Activated CD4-positive, alpha-beta T cell treated with anti-CD3 and anti-CD28 coated beads, Interleukin-2, Interleukin-4, amounts not matched to agents 100 ng/mL and 50 ng/mL, durations not matched to agents 16 hours and 8 hours (primary cell): ENCODE results near the gene NRG3.
"Not testable (repeated sequence)": the region's sequence is repeated elsewhere in the genome, so short reads cannot be mapped to it uniquely, and the experiment has no call there.

Experiments used
- DNase-seq: peaks from one replicate; pipeline ENCODE4 v3.0.0-alpha.2; 2020; ENCODE audit warnings: low spot score

Gene NRG3

GRCh38 chr10:82284180-82284579 is 409.2 kb downstream of the NRG3 start:
- DNase-seq, result no peak

DNA sequence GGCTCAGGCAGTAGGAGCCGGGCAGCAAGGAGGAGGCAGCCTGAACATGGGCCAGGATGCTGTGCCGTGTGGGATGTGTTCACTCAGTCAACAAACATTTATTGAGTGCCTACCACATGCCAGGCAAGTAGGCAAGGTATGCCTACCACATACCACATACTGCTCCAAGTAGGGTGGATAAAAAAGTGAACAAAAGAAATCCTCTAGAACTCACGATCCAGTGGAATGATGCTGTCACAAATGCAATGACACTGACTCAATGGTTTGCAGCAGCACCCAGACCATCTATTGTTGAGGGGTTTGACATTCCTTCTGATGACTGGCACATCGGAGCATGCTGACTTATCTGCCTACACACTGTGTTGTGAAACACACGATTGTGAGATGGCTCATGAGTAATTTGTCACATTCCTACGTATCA is 413.5 kb downstream of the NRG3 start:
- no peak for DNase-seq

- no peak for DNase-seq
Observed at GRCh38 chr10:82289945-82290344, 415.0 kb downstream of the NRG3 start.

- no peak for DNase-seq
Observed at GRCh38 chr10:82294874-82295378, 419.9 kb downstream of the NRG3 start.

DNA sequence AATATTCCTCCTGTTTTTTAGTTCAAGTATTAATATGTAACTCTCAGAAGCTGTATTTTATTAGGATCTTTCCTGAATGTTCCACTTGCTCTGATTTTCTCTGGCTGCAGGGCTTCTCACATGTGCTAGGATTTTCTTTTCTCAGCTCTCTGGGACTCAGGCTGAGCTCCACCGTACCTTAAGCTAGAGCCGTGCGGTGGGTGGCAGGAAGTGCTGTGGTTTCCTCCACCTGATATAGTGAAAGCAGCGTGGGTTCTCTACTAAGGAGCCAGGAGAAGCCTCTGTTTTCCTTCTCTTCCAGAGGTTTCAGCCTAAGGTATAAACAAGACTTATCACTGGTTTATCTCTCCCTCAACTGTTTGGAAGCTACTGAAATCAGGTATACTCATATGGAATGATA is 433.6 kb downstream of the NRG3 start:
- no peak for DNase-seq

DNA sequence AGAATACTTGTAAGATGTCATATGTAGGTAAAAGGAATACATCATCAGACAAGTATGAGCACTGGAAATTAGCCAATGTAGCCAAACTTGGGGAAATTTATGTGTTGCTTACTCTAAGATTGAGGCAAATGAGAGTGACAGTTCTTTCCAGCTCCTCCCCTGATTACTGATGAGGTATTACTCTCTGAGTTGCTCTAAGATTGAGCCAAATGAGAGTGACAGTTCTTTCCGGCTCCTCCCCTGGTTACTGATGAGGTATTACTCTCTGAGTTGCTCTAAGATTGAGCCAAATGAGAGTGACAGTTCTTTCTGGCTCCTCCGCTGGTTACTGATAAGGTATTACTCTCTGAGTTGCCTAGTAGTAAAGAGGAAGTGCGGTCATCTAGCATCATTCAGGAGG is 435.8 kb downstream of the NRG3 start:
- DNase-seq, result no peak

GRCh38 chr10:82313401-82313800 is 438.4 kb downstream of the NRG3 start:
- no peak for DNase-seq

- DNase-seq, result no peak
Observed at GRCh38 chr10:82318534-82318933, 443.5 kb downstream of the NRG3 start.

DNA sequence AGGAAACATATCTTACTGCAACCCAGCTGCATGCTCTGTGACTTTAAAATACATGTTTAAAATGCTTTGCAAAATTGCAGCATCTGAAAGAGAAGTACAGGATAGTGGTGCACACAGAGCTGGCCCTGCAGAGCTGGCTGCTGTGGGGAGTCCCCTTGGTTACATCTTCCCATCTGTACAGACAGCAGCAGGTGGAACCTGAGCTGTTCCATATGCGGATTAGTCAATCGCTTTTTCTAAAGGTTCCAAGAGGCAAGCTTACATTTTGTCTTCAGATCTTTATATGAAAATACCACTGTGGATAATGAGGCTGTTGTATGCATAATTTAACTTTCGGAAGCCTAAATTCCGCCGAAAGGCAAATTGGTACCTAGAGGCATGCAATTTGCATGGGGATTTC is 444.1 kb downstream of the NRG3 start:
- DNase-seq, result no peak

- DNase-seq, result no peak
Observed at GRCh38 chr10:82319562-82319961, 444.6 kb downstream of the NRG3 start.

DNA sequence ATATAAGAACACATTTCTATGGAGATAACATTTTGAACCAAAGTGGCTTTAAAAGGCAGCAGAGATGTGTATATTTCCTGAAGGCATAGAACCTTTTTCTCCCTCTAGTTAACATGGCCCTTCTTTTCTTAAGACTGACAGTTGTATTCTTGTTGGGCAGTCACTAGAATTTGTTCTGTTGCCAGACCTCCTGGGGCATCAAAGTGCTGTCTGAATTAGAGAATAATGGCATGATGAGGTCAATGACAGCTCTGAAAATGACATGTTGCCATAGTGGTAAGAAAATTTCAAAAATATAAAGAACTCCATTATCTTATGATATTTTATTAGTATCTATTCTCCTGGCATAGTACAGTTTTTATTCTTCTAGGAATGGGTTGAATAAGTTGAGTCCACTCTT is 446.7 kb downstream of the NRG3 start:
- DNase-seq, result no peak

GRCh38 chr10:82331716-82332115 is 456.7 kb downstream of the NRG3 start:
- no peak for DNase-seq

GRCh38 chr10:82335831-82336230 is 460.8 kb downstream of the NRG3 start:
- no peak for DNase-seq

- no peak for DNase-seq
Observed at GRCh38 chr10:82340166-82340565, 465.2 kb downstream of the NRG3 start.

GRCh38 chr10:82349590-82349989 is 474.6 kb downstream of the NRG3 start:
- DNase-seq, result not testable (repeated sequence)

DNA sequence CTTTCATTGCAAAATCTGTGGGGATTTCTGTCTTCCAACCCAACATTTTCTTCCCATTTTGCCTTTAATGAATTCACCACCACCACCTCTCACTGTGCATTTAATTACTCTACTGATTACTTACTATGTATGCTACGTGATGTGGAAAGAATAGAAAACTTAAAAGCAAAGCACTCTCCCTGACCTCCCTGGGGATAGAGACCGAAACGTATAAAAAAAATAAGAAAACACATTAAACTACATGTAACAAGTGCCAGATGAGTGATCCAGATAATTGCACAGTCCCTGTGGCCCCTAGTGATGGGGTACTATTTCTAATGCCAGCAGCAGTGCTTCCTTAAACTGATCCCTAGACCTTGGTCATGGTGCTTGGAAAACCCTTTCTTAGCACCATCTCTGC is 478.4 kb downstream of the NRG3 start:
- no peak for DNase-seq

DNA sequence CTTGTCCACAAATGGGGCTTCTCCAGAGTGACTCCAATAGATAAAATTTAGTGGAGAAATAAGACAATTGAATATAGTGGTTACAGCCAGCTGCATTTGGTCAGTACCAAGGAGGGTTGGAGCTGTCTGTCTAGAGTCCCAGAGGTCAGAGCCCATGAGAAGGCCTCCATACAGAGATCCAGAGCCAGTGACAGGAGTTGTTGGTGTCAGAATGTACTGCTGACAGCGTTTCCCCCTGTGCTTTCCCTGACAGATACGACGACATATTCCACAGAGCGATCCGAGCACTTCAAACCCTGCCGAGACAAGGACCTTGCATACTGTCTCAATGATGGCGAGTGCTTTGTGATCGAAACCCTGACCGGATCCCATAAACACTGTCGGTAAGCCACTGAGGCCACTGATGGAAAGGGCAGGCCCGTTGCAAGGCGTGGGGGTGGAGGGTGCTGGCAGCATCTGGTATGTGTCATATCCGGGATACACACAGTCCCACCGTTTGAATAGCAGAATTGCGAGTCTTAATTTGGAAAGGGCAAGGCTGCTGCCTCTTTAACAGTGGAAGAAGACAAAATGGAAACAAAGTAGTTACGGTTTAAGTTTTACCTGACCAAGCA is 483.6 kb downstream of the NRG3 start:
- no peak for DNase-seq

GRCh38 chr10:82361256-82361655 is 486.3 kb downstream of the NRG3 start:
- DNase-seq, result no peak

GRCh38 chr10:82377608-82378007 is 502.6 kb downstream of the NRG3 start:
- DNase-seq, result no peak

GRCh38 chr10:82378146-82378545 is 503.2 kb downstream of the NRG3 start:
- no peak for DNase-seq

GRCh38 chr10:82383350-82383749 is 508.4 kb downstream of the NRG3 start:
- no peak for DNase-seq

- no peak for DNase-seq
Observed at GRCh38 chr10:82390866-82391658, 516.1 kb downstream of the NRG3 start.

DNA sequence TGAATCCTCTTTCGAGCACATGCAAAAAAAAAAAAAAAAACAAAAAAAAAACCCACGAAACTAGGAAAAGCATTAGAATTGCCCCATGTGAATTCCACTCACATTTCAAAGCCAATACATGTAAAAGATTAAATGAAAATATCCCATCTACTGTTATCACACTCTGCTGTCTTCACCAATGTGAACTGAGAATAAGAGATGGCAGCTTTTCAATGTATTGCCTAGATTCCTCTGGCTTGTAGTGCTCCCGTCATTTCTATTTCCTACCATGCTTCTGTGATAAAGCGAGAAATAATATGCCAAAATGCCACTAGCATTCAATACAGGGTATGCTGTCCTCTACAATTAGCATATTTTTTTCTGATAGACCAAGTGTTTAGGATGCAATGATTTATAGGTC is 517.0 kb downstream of the NRG3 start:
- no peak for DNase-seq

DNA sequence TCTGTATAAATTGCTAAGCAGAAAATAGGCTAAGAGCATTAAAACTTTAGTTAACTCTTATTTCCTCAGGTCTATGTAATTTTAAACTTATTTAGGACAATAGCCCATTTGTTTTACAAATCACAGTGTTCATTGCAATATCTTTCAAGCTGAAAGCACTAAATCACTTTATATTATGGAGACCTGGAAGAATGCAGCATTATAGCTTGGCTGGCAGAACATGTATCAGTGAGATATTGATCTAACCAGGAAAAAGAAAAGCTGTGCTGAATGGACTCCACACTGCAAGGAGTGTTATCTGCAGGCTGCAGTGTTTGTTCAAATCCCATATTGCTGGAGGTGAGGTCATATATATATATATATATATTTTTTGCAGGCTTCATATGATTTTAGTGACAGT is 517.5 kb downstream of the NRG3 start:
- no peak for DNase-seq
